Natural killer cell (primary cell): ENCODE results near the gene PEX14. TPM values are rescaled to one million over a fixed set of nuclear protein-coding genes. Genes with fewer than 3 reads are reported as not detected.

Experiments
- ATAC-seq, 3 donors: fragments of 150-1000 bp in 2 of 3; fragments of 200-7000 bp in 1 of 3; cut with Tn5 transposase; 1 replicate in 1 of 3; 2 replicates in 2 of 3; pipeline ENCODE4 v1.10.0; 2021; ENCODE audit warnings: mild to moderate bottlenecking in 2 of 3, moderate library complexity in 2 of 3
- DNase-seq, 2 donors: peaks; one replicate each; pipeline versions ENCODE4 v3.0.0 to v3.0.0-alpha.2; 2013 to 2021; ENCODE audit warnings: mixed read lengths in 1 of 2
- H3K27ac ChIP-seq: one replicate; pipeline ENCODE4 v1.5.1; 2013; ENCODE audit warnings: mild to moderate bottlenecking, low read length
- H3K27me3 ChIP-seq: one replicate; pipeline ENCODE4 v1.6.1; 2013; ENCODE audit warnings: low read length; ENCODE audit not compliant: control insufficient read depth, insufficient read depth
- H3K36me3 ChIP-seq: one replicate; pipeline ENCODE4 v1.6.1; 2013; ENCODE audit warnings: low read length; ENCODE audit not compliant: control insufficient read depth, insufficient read depth
- H3K4me1 ChIP-seq: one replicate; pipeline ENCODE4 v1.6.1; 2013; ENCODE audit warnings: low read length; ENCODE audit not compliant: control insufficient read depth, insufficient read depth
- H3K4me3 ChIP-seq: one replicate; pipeline ENCODE4 v1.5.1; 2013; ENCODE audit warnings: low read length
- H3K9me3 ChIP-seq: one replicate; pipeline ENCODE4 v1.6.1; 2013; ENCODE audit warnings: low read length; ENCODE audit not compliant: control insufficient read depth, insufficient read depth
- H3K27ac Mint-ChIP-seq, 2 donors: one replicate each; pipeline ENCODE4 v1.8.0; 2022; ENCODE audit warnings: mild to moderate bottlenecking in 2 of 2, mixed read lengths in 2 of 2, moderate library complexity in 1 of 2
- H3K27me3 Mint-ChIP-seq, 2 donors: one replicate each; pipeline ENCODE4 v1.8.0; 2022; ENCODE audit warnings: low read depth in 2 of 2, mixed read lengths in 2 of 2
- H3K36me3 Mint-ChIP-seq: one replicate; pipeline ENCODE4 v1.8.0; 2022; ENCODE audit warnings: mixed read lengths
- H3K4me1 Mint-ChIP-seq, 2 donors: one replicate each; pipeline ENCODE4 v1.8.0; 2022; ENCODE audit warnings: mixed read lengths in 2 of 2
- H3K4me3 Mint-ChIP-seq: one replicate; pipeline ENCODE4 v1.8.0; 2022; ENCODE audit warnings: mild to moderate bottlenecking, moderate library complexity, mixed read lengths
- H3K9me3 Mint-ChIP-seq, 2 donors: one replicate each; pipeline ENCODE4 v1.8.0; 2022; ENCODE audit warnings: mixed read lengths in 2 of 2
- WGBS: methylation state at CpG from one replicate; pipeline ENCODE4 v1.1.7; 2013; ENCODE audit warnings: missing lambda C conversion rate; ENCODE audit not compliant: insufficient coverage; 5-methylcytosine and 5-hydroxymethylcytosine counted together
- intact Hi-C: fragments of 100-400 bp; cut with micrococcal nuclease; formaldehyde crosslinking; loops from one replicate; pipeline ENCODE4 v1.14.2; 2022
- total RNA-seq, 4 donors: library from RNA; stranded (reverse); fragments of 120-200 nt in 1 of 4; gene quantifications; one replicate each; pipeline versions ENCODE4 v1.2.3 to v1.2.4, GENCODE V29; 2013 to 2022
- TF ChIP-seq, protein P1 (sequence below): fragments of 200-600 bp; IDR thresholded peaks from one replicate; pipeline ENCODE4 v1.8.0; 2022; ENCODE audit warnings: antibody characterized with exemption

The PEX14 gene
- total RNA-seq, 3 donors from 2014 or later (not counting 1 experiment from before 2014, with no cell fraction given): 21.4 to 27.3 (median 24.1) TPM

DNA sequence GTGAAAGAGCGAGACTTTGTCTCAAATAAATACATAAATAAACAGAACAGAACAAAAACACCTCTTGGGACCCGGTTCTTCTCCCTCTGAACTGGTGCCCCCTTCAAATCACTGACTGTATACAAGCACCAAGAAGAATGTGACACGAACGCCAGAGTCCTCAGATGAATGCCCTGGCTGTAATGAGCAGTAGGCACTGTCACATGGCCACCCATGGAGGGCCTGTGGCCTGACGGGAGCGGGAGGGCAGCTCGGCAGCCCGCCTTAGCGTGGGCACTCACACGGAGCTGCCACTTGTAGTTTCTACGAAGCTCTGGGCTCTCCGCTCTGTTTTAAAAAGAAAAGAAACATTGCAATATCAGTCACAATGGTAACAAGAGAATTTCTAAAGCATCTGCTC is 146.0 kb downstream of the PEX14 start:
- Histone ChIP-seq H3K36me3 (peaks cover 12% of the 10 kb centered on the region), H3K27ac (no peak overlapping the region), H3K4me3 (no peak overlapping the region), H3K27me3 (no peaks in the 10 kb centered on the region), H3K4me1 (no peaks in the 10 kb centered on the region), H3K9me3 (no peaks in the 10 kb centered on the region)
- 93% methylated on average over 12 of the region's 12 CpGs for WGBS
- no peak overlapping the region for H3K4me3 Mint-ChIP-seq
- ATAC-seq (no peak), DNase-seq (no peak)
- TF ChIP-seq, protein P1, sequence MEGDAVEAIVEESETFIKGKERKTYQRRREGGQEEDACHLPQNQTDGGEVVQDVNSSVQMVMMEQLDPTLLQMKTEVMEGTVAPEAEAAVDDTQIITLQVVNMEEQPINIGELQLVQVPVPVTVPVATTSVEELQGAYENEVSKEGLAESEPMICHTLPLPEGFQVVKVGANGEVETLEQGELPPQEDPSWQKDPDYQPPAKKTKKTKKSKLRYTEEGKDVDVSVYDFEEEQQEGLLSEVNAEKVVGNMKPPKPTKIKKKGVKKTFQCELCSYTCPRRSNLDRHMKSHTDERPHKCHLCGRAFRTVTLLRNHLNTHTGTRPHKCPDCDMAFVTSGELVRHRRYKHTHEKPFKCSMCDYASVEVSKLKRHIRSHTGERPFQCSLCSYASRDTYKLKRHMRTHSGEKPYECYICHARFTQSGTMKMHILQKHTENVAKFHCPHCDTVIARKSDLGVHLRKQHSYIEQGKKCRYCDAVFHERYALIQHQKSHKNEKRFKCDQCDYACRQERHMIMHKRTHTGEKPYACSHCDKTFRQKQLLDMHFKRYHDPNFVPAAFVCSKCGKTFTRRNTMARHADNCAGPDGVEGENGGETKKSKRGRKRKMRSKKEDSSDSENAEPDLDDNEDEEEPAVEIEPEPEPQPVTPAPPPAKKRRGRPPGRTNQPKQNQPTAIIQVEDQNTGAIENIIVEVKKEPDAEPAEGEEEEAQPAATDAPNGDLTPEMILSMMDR: no peak
- H3K27me3 Mint-ChIP-seq: no peaks in the 10 kb centered on the region
- H3K36me3 Mint-ChIP-seq: no peaks in the 10 kb centered on the region
- no peak overlapping the region for H3K27ac Mint-ChIP-seq
- no peaks in the 10 kb centered on the region for H3K4me1 Mint-ChIP-seq
- H3K9me3 Mint-ChIP-seq: no peaks in the 10 kb centered on the region
- intact Hi-C loops: no loop called here

DNA sequence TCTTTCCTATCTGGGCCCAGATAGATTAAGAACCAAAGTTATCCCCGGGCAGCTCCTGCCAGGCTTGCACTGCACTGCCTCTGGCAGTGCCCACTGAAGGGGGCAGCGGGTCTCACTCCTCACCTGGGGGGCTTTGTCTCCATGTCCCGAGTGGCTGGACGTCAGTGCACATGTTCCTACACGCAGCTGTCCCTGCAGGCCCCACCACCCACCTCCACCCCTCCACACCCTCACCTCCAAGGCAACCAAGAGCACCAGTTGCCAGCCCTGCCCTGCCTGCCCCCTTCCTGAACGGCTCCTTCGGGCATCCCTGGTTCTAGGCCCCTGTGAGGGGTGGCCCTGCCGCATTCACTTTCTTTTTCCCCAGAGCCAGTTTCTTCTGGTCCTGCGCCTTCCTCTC is 147.2 kb downstream of the PEX14 start:
- no peak overlapping the region for H3K4me3 ChIP-seq
- Mint-ChIP-seq H3K27me3 (no peaks in the 10 kb centered on the region), H3K9me3 (no peaks in the 10 kb centered on the region), H3K4me3 (no peak overlapping the region), H3K4me1 (no peaks in the 10 kb centered on the region), H3K36me3 (no peaks in the 10 kb centered on the region), H3K27ac (no peak overlapping the region)
- no peaks in the 10 kb centered on the region for H3K27me3 ChIP-seq
- no peak for ATAC-seq
- DNase-seq: no peak
- TF ChIP-seq, protein P1: no peak
- H3K4me1 ChIP-seq: no peaks in the 10 kb centered on the region
- intact Hi-C loops: no loop called here
- H3K27ac ChIP-seq: no peak overlapping the region
- peaks cover 12% of the 10 kb centered on the region for H3K36me3 ChIP-seq
- WGBS: 91% methylated on average over 9 of the region's 9 CpGs
- no peaks in the 10 kb centered on the region for H3K9me3 ChIP-seq

DNA sequence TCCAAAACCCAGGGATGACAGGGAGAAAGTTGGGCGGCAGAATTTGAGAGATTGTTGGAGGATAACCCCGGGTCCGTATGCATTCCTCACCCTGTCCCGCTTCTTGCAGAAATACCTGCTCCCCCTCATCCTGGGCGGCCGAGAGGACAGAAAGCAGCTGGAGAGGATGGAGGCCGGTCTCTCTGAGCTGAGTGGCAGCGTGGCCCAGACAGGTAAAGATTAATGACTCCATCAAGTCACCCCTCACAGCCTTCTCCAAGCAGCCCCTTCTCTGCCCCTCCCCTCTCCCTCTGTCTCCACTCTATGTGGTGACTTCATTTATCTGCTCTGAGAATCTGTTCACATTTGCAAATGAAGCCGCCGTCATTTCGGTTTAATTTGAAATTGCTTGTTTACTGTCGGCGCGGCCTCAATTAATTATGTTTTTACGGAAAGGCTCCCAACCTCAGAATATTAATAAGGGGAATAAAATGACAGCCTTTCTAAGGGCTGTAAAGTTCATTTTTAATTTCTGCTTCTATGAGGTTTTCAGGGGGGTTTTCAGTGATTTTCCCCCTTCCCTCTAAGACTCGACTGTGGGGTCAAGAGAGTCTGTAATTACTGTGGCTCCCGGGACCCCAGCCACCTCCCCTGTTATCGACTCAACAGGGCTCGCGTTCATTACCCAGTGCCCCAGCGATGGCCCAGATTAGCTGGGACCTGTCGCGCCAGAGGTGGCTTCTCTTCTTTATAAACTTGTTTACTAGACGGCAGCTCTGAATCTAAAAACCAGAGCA is 148.3 kb downstream of the PEX14 start:
- DNase-seq (no peak), ATAC-seq (no peak)
- Histone ChIP-seq H3K9me3 (no peaks in the 10 kb centered on the region), H3K27me3 (no peaks in the 10 kb centered on the region), H3K4me3 (no peak overlapping the region), H3K27ac (no peak overlapping the region), H3K4me1 (no peaks in the 10 kb centered on the region), H3K36me3 (peaks cover 12% of the 10 kb centered on the region)
- TF ChIP-seq, protein P1: no peak
- Mint-ChIP-seq H3K27me3 (no peaks in the 10 kb centered on the region), H3K27ac (no peak overlapping the region), H3K9me3 (no peaks in the 10 kb centered on the region), H3K36me3 (no peaks in the 10 kb centered on the region), H3K4me1 (no peaks in the 10 kb centered on the region), H3K4me3 (no peak overlapping the region)
- intact Hi-C loops: no loop called here
- WGBS: 97% methylated on average over 23 of the region's 24 CpGs

DNA sequence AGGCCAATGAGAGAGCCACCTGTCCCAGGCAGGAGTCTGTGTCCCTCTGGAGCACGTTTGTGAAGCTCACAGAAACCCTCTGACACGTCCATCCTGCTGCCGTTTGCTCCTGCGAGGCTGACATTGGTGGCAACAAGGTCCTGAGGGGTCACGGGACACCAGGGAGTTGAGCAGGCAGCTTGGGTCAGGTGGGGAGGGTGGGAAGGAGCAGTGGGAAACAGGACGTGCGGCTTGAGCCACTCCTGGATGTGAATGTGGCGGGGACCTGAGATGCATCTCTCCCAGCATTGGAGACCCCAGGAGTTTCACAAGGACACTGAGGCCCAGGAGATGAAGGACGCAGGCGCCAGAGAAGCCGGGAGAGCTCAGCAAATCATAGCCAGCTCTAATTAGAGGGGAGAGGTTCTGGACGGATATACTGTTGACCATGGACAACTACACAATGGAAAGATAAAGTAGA is 149.0 kb downstream of the PEX14 start:
- H3K9me3 Mint-ChIP-seq: no peaks in the 10 kb centered on the region
- Histone ChIP-seq H3K36me3 (peaks cover 12% of the 10 kb centered on the region), H3K27ac (no peak overlapping the region), H3K4me1 (no peaks in the 10 kb centered on the region), H3K9me3 (no peaks in the 10 kb centered on the region), H3K4me3 (no peak overlapping the region), H3K27me3 (no peaks in the 10 kb centered on the region)
- no peak overlapping the region for H3K4me3 Mint-ChIP-seq
- H3K27me3 Mint-ChIP-seq: no peaks in the 10 kb centered on the region
- H3K4me1 Mint-ChIP-seq: no peaks in the 10 kb centered on the region
- 92% methylated on average over 12 of the region's 12 CpGs for WGBS
- no peak for ATAC-seq
- H3K36me3 Mint-ChIP-seq: no peaks in the 10 kb centered on the region
- no peak overlapping the region for H3K27ac Mint-ChIP-seq
- DNase-seq: no peak
- intact Hi-C loops: no loop called here
- TF ChIP-seq, protein P1: no peak
